ENCODE data around the gene SSTR5.

GRCh38 chr16:1047801-1048200, 24.7 kb upstream of the SSTR5 start:
- TF ChIP-seq TAF1 (IDR thresholded peaks at IDR 0.05; ENCODE audit: borderline replicate concordance, insufficient read depth, low read length) (no peak), SIN3A (IDR thresholded peaks at IDR 0.05; ENCODE audit: borderline replicate concordance, insufficient read depth, low read length) (no peak), POLR2AphosphoS5 (IDR thresholded peaks at IDR 0.05; ENCODE audit: low read depth, low read length) (no peak)

Measured in PFSK-1 (cell line).